ENCODE data around the gene ZMIZ1.

ZMIZ1 gene, protein sequence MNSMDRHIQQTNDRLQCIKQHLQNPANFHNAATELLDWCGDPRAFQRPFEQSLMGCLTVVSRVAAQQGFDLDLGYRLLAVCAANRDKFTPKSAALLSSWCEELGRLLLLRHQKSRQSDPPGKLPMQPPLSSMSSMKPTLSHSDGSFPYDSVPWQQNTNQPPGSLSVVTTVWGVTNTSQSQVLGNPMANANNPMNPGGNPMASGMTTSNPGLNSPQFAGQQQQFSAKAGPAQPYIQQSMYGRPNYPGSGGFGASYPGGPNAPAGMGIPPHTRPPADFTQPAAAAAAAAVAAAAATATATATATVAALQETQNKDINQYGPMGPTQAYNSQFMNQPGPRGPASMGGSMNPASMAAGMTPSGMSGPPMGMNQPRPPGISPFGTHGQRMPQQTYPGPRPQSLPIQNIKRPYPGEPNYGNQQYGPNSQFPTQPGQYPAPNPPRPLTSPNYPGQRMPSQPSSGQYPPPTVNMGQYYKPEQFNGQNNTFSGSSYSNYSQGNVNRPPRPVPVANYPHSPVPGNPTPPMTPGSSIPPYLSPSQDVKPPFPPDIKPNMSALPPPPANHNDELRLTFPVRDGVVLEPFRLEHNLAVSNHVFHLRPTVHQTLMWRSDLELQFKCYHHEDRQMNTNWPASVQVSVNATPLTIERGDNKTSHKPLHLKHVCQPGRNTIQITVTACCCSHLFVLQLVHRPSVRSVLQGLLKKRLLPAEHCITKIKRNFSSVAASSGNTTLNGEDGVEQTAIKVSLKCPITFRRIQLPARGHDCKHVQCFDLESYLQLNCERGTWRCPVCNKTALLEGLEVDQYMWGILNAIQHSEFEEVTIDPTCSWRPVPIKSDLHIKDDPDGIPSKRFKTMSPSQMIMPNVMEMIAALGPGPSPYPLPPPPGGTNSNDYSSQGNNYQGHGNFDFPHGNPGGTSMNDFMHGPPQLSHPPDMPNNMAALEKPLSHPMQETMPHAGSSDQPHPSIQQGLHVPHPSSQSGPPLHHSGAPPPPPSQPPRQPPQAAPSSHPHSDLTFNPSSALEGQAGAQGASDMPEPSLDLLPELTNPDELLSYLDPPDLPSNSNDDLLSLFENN

DNA sequence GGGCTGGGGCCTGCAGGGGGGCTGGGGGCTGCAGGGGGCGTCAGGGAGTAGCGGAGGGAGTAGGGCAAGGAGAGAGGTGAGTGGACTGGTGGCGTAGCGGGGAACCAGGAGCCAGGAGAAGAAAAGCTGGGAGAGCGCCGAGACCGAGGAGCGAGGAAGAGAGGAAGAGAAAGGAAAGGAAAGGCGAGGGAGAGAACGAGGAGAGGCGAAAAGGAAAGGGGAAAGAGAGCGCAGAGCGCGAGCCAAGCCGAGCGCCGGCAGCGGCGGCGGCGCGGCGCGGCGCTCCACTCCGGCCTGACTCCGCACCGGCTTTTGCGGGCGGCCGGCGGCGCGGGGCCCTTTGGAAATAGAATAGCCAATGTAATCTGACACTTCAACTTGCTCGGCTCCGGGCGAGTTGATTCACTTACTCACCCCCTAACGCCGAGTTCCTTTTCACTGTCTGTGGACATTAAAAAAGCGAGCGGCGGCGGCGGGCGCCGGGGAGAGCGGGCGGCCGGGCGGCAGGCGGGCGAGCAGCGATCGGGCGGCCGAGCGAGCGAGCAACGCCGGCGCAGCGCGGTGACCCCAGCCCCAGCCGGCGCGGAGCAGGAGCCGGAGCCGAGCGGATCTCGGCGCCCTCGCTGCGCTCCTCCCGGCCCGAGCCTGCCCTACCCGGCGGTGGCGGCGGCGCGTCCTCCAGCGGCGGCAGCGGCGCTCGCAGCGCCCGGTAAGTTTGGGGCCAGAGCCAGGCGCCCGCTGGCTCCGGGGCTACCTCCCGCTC, at the start of gene ZMIZ1:
Gene ZMIZ1, plus strand, starts transcription at position 405 of the 763 bp plus-strand sequence. CDS start 132,667 bp downstream, outside the sequence.
- DNase-seq (ENCODE audit: insufficient read length, low spot score), result peak; percentile 90
- FAIRE-seq, result peak; percentile 16

DNA sequence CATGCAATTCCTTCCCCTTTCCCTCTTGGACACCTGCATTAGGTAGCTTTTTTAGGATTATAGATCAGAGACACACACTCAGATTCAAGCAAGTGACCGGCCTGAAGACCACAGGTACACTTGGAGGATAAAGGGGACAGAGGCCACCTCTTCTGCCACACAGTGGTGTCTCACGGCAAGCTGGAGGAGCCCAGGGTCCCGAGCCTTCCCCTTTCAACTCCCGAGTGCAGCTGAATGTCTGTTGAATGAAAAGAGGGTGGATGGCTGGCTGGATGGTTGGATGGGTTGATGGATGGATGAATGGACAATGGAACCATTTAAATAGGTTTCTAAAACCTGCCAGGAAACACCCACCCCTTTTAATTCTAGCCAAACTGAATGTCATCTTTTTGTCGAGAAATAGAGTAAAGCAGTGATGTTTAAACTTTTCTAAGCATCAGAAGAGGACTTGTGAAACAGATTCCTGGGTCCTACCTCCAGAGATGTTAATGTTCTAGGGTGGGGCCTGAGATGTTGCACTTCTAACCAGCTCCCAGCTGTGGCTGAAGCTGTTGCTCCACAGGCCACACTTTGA, 49.2 kb upstream of the ZMIZ1 start:
- FAIRE-seq (no peak), DNase-seq (ENCODE audit: insufficient read length, low spot score) (no peak)

DNA sequence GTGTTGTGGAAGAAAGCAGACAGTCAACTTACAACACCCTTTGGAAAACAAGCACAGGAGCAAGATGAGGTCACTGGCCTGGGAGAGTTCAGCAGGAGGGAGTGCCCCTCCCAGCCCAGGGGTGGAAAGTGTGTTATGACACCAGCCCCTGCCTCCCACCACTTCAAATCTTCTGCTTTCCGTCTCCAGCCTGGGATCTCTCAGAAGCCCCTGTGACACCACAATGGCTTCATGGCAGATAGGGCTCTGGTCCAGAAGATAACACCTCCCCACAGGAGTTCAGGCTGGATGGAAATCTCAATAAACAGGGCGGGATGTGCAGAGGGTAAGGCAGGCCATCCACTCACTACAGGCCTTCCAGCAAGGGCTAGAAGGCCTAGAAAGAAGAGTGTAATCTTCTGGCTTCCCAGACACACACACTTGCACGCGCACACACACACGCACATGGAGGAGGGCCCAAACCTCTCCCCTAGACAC, 48.7 kb upstream of the ZMIZ1 start:
- DNase-seq (ENCODE audit: insufficient read length, low spot score), result no peak
- no peak for FAIRE-seq

DNA sequence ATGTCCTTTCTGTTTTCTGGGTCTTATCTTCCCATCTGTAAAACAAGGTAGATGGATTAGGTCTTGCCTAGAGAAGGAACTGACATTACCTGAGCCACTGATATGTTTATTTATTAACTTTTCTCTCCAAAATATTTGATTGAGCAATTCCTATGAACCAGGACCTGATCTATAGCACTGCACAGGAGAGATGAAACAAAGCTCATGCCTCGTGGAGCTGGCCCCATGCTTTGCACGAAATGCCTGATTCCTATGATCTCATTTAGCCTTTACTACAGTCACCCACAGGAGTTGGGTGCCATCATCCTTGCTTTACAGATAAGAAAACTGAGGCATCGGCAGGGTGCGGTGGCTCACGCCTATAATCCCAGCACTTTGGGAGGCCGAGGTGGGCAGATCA, 48.2 kb upstream of the ZMIZ1 start:
- DNase-seq (ENCODE audit: insufficient read length, low spot score) (no peak), FAIRE-seq (no peak)

DNA sequence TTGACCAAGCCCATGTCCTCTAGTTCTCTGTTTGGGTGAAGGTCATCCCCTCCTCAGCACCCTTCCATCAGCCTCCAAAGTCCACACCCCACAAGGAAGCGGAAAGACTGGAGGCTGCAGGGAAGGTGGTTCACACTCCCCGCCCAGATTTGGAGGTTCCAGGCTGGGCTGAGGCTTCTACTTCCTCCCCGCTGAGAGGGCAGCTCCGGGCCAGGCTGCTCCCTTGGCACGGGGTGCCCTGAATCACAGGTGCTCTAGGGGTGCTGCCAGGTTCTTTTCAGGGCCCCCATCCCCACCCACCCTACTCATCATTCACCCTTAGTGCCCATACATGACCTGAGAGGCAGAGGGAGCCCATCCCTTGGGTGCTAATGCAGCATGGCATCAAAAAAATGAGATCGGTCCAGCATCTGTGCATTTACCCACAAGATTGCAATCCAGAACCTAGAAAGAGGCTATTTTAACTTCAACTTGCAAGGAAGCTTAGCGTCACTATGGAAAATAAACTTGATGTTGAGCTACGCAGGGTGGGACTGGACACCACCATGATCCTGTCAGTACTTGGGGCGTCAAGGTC, 47.3 kb upstream of the ZMIZ1 start:
- FAIRE-seq, result no peak

DNA sequence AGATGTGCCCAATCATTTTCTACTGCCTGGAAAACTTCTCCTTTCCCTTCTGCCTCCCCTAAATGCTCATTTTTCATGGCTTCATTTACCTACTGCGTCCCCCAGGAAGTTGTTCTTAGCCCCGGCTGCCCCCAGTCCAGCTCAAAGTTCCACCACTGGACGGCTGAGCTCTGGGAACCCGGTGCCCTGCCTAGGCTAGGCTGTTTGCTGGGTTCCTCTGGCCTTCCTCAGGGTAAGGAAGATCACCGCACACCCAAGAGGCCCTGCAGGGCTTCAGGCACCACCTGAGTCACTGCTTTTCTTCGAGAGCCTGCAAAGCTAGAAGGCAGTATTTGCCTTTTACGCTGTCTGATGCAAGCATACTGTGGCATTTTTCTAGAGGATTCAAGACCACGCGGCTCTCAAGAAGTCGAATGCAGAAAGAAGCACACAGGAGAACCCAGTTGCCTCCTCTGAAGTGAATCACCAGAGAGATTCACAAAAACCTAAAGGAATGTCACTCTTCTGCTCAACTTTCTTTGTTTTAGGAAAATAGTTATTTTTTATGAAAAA, 46.7 kb upstream of the ZMIZ1 start:
- FAIRE-seq (no peak), DNase-seq (ENCODE audit: insufficient read length, low spot score) (no peak)

More for the DNA sequence above, 47.3 kb upstream of the ZMIZ1 start:
- no peak for DNase-seq (ENCODE audit: insufficient read length, low spot score)

DNA sequence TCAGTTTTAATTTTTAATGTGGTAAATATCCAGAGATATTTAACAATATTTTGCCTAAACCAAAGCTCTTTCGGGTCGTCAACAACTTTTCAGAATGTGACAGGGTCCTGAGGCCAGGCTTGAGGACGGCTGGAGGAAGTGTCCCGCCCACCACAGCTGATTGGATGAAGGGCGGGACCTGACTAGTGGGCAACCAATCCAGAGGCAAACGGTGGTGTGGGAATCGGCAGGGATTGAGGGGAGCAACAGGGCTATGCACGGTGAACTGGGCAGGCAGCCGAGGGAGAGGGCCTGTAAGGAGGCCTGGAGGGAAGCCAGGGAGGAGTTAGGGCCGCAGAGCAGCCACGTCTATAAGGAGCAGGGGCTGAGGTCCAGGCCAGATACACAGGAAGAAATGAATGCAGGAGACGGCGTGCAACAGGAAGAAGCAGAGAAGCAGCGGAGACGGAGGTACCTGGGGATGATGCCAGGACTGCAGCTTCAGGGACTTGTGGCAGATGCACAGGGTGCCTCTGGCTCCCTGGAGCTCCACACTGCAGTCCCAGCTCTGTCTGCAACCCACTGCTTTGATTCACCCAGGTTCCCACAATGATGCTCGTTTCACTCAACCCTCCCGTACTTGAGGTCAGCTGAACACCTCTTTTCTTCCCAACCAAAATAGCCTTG, 46.1 kb upstream of the ZMIZ1 start:
- FAIRE-seq (no peak), DNase-seq (ENCODE audit: insufficient read length, low spot score) (no peak)

DNA sequence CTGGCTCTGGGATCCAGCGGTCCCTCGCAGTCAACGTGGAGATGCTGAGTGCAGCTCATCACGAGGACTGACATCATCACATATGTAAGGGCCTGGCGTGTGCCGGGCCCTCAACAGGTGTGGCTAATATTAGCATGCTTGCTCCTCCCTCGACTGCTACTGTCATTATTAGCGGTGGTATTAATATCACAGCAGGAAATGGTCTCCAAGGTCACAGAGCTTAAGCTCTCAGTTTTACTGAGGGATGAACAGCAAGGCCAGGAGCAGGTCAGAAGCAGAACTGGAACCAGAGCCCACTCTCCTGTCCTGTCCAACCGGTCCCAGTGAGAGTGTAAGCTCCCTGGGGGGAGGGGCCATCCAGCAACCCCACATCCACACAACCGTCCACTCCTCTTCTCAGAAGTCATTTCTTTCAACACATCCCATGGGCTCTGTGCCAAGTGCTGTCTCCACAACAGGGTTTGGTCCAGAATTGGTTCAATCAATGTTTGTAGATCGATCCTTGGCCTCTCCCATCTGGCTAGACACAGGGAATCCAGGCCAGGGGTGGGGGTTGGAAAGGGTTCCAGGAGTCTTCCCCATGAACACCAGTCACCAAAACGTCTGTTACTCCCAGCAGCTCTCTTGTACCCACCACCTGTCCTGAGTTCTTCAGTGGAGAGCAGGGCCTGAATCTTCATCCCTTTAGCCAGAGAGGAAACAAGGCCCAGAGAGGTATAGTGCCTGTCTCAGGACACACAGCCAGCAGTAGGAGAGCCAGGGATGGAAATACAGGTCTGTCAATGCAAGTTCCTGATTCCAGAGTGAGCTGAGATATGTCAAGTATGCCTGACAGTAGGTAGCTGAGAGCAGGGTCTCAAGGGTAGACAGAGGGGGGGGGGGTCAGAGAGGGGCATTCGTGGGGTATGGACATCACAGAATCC, 45.3 kb upstream of the ZMIZ1 start:
- FAIRE-seq (no peak), DNase-seq (ENCODE audit: insufficient read length, low spot score) (no peak)

DNA sequence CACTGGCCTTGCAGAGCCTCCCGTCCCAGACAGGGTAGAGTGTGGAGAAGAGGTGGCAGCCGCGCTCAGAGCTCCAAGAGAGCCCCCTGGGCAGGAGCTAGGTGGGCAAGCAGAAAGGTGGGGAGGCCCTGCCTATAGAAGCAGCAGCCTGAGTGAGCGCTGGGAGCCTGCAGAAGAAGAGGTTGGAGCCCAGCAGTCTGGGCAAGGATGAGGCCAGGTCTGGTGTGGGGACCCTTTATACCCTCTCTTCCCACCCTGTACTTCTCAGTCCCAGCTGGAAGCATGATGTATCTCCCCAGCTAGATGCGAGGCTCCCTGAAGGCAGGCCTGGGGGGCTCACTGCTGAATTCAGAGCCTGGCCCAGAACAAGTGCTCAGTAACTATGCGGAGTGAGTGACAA, 44.5 kb upstream of the ZMIZ1 start:
- no peak for FAIRE-seq
- DNase-seq (ENCODE audit: insufficient read length, low spot score), result no peak

DNA sequence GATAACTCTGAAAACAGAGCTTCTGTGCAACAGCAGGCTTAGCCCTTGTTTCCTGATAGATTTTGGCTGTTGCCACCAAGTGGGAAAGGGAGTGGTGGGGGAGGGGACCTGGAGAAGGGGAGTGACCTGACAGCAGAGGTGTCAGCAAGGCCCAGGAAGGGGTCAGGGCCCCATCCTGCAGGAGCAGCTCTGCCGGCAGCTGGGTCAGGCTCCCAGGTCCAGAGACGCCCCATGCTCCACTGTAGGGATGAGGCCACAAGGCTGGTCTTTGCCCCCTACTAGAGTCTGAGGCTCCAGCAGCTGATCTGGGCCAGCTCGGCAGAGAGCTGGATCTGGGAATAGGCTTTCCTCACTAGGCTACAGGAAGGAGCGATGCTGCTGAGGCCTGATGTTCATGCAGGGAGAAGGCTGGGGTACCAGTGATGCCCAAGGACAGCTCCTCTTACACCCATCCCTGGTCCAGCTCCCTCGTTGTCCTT, 44.0 kb upstream of the ZMIZ1 start:
- DNase-seq (ENCODE audit: insufficient read length, low spot score) (no peak), FAIRE-seq (no peak)

DNA sequence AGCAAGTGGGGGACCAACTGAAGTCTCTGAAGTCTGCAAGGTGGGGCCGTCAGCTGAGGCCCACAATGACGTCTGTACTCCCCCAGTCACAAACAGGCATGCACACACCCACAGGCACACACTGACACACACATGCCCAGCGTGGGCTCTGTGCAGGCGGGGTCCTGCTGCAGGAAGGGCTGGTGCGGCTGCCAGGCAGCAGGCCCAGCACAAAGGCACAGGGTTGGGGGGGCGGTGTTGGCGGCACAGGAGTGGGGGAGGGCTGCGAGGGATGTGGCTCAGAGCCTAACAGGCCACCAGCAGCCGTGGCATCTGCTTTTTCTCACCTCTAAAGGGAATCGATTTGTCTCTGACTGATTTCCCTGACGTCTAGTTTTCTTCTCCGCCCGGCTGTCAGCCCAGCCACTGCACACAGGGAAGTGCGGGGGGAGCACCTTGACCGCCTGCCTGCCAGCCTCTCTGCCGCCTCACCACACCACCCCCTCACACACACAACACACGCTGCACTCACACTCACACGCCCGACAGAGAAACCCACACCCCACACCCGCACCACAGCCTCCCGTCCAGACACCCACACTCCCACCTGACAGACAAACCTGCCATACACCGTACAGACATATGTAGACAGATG, 43.5 kb upstream of the ZMIZ1 start:
- no peak for DNase-seq (ENCODE audit: insufficient read length, low spot score)
- no peak for FAIRE-seq

DNA sequence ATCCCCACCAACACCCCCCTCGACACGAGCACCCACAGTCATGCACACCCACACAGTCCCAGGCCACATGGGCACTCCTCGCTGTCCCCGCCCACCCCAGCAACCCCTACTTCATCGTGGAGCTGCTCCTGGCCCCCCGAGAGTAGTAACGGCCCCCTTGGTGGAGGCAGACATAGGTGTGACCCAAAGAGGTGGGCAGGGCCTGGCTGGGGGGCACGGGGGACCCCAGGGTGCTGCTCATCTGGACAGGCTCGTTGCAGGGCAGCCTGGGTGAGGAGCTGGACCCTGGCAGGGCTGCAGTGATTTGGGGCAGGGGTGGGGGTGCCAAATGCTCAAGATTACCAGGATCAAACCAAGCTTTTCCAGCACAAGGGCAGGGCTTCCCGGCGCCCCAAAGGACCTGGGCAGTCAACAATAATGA, 42.4 kb upstream of the ZMIZ1 start:
- FAIRE-seq (no peak), DNase-seq (ENCODE audit: insufficient read length, low spot score) (no peak)

DNA sequence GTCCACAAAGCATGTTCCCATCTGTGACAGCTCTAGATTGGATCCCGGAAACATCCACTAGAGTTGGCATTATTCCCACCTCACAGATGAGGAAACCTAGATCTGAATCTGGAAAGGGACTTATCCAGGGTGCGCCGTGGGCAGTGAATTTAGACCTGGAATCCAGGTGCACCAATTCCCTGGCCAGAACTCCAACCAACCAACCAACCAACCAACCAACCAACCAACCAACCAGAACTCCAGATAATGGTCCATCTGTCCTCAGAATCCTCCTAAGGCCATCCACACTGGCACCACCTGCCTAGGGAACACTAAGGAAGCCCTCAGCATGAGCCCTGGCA, 42.0 kb upstream of the ZMIZ1 start:
- no peak for DNase-seq (ENCODE audit: insufficient read length, low spot score)
- no peak for FAIRE-seq

DNA sequence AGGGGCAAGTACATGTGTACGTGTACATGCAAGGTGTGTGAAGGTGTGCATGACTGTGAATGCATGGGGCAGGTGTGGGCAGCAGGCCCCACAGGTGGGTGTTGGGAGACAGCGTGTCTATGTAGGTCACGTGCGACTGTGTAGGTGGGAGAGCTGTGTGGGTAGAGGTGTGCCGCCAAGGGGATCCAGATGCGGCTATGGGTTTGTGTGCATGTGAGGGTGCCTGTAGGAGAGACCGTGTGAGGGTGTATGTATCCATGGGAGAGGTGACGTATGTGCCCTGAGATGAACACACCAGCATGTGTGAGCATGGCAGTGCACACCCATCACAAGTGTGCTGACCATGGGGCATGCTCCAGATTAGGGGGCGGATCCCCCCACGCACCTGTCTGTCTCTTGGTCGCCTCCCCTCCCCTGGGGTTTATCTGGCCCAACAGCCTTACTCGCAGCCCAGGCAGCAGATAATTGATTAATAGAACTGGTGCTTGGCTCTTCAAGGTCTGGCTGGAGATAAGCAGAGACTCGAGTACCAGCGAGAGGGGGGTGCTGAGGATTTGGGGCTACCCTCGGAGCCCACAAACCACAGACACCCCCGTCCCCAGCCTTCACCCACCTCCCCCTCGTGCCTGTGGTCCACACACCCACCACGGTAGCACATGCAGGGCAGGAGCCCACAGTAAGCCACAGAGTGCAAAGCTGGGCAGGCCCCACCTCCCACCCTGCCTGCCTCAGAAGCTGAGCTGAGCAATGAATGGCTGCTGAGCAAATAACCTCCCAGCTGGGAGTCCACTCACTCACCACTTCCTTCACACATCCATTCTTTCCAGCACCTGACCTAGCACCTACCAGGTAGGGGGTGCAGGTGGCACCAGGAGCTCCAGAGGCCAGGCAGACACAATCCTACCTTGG, 41.4 kb upstream of the ZMIZ1 start:
- no peak for FAIRE-seq
- DNase-seq (ENCODE audit: insufficient read length, low spot score), result no peak

DNA sequence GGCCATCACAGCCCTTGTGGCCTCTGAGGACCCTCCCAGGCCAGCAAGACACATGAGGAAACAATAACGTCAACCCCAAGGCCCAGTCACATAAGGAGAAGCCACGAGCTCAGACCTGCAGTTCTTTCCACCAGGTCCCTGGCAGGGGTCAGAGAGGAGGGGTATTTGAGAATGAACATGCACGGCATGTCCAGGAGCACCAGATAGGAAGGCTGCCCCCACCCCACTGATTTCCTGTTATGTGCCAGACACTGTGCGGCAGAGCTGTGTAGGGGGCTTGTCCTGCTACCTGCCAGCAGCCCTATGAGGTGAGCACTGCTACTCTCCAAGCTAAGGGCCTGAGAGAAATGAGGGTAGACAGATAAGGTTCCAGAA, 40.7 kb upstream of the ZMIZ1 start:
- no peak for DNase-seq (ENCODE audit: insufficient read length, low spot score)
- FAIRE-seq, result no peak

DNA sequence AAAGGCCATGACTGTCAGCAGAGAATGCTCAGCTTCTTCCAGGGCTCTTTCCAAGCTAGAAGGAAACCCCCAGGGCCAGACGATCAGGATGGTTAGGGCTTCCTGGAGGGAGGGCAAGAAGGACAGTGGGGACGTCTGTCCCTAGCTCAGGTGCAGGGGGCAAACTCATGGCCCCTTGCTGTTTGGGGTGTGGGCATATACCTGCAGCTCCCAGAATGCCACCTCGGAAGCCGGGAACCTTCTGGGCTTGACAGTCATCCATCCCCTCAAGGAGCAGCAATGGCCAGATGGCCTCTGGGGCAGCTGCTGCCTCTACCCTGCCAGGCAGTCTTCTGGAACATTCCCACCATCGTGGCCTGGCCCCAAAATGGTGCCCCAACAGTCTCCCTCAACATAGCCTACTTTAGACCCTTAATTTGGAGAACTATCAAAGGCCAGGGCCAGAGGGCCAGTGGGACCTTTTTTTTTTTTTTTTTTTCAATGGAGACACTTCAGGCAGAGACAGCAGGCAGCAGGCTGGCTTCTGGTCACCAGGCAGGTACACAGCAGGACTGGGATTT, 40.2 kb upstream of the ZMIZ1 start:
- FAIRE-seq (no peak), DNase-seq (ENCODE audit: insufficient read length, low spot score) (no peak)

Data from HTR-8/SVneo (cell line).